A549 treated with AZD2906 at 1 μM for 4 hours (cell line): ENCODE data around the gene RIMS1. TPM values are rescaled to one million over a fixed set of nuclear protein-coding genes. Genes with fewer than 3 reads are reported as not detected.

Source experiments
- total RNA-seq: library from RNA; stranded (reverse); fragments of 200-300 nt; extraction: Qiagen RNA extraction; gene quantifications from 5 replicates; pipeline ENCODE4 v1.2.3, GENCODE V29; 2022

RIMS1 gene
- not detected in 5 replicates for total RNA-seq

DNA sequence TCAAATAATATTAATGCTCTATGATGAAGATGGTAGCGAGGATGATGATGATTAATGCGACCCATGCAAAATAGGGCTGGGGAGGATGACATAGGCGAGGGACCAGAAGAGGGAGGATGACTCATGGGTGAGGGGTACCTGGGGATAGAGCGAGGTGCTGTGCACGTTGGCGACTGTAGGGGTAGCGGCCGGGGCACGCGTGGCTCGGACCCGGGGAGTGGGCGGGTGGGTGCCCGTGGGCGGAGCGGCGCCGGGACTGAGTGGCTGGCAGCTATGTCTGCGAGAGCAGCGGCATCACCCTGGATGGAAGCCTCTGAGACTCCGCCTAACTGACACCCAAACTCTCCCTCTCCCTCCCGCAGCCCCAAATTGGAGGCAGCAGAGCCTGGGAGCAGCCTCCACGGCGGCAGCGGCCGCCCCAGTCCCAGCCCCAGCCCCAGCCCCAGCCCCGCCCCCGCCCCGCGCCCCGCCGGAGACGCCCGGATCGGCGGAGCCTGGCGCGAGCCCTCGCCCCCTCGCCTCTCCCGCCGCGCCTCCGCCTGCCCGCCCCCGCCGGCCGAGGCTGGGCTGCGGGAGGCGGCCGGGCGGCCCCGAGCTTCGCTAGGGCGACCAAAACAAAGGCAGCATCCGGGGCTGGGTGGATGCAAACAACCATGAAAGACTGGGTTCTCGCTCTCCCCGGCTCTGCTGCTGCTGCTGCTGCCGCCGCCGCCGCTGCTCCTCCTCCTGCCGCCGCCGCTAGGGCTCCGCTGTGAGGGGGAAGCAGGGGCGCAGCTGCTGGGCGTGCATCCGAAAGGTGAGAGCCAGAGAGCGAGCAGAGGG, at the start of gene RIMS1:
Gene RIMS1, plus strand, starts transcription at position 367 of the 822 bp plus-strand sequence. CDS start 474 bp downstream, outside the sequence.

